ENCODE measurements around the gene DPP10.

DNA sequence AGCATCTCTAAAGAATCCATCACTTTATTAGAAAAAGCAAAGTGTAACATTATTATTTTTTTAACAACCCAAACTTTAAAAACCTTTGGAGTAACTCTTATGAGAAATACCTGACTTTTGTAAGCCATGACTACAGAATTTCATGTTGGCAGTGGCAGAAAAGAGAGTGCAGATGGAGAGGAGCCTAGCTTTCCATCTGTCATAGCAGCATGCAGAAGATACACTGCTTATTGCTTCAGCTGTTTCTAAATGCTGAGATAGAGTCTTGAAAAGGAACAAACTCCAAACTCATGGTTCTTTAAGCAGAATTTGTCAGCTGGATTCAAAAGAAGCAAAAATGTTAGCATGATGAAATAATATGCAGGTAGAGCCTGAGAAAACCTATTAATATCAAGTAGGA lies 1130.3 kb downstream of the DPP10 start:
- TF ChIP-seq, protein P1, sequence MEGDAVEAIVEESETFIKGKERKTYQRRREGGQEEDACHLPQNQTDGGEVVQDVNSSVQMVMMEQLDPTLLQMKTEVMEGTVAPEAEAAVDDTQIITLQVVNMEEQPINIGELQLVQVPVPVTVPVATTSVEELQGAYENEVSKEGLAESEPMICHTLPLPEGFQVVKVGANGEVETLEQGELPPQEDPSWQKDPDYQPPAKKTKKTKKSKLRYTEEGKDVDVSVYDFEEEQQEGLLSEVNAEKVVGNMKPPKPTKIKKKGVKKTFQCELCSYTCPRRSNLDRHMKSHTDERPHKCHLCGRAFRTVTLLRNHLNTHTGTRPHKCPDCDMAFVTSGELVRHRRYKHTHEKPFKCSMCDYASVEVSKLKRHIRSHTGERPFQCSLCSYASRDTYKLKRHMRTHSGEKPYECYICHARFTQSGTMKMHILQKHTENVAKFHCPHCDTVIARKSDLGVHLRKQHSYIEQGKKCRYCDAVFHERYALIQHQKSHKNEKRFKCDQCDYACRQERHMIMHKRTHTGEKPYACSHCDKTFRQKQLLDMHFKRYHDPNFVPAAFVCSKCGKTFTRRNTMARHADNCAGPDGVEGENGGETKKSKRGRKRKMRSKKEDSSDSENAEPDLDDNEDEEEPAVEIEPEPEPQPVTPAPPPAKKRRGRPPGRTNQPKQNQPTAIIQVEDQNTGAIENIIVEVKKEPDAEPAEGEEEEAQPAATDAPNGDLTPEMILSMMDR (IDR thresholded peaks at IDR 0.05 in 8 of 11, conservative IDR thresholded peaks at IDR 0.05 in 3 of 11): no peak
- TF ChIP-seq POLR2AphosphoS5 (IDR thresholded peaks at IDR 0.05) (no peak), POLR2A (IDR thresholded peaks at IDR 0.05) (no peak)
